HEK293 (cell line): Measurements from ENCODE around the gene SKAP1.
A peak's percentile ranks its signal among the peaks of the same experiment; 100 is the strongest.

ENCODE experiments used
- CTCF ChIA-PET: fragments of 350-600 bp; formaldehyde crosslinking; extraction: SDS; loops from one replicate; lab custom pipeline; 2021; ENCODE audit warnings: antibody characterized with exemption; lab: Yijun Ruan, JAX
- POLR2A ChIA-PET: fragments of 300-600 bp; formaldehyde crosslinking; extraction: SDS; loops from one replicate; lab custom pipeline; 2020; ENCODE audit warnings: antibody characterized with exemption, inconsistent platforms; lab: Yijun Ruan, JAX
- H3K27ac ChIP-seq: fragments of 200-500 bp; sonication (Bioruptor generic); 2 replicates; pipeline ENCODE4 v1.5.1; 2014; ENCODE audit warnings: low read depth, low read length, control low read depth, inconsistent platforms; ENCODE audit errors: extremely low read depth
- H3K36me3 ChIP-seq, 2 experiments: fragments of 200-500 bp in 1 of 2; sonication (Bioruptor generic) in 1 of 2; 1 replicate in 1 of 2; 2 replicates in 1 of 2; pipeline ENCODE4 v1.5.1; 2014 to 2017; ENCODE audit warnings: inconsistent platforms in 2 of 2, low read length in 2 of 2; ENCODE audit not compliant: control insufficient read depth in 2 of 2, insufficient read depth in 1 of 2
- H3K4me1 ChIP-seq: fragments of 200-500 bp; sonication (Bioruptor generic); 2 replicates; pipeline ENCODE4 v1.5.1; 2014; ENCODE audit warnings: mild to moderate bottlenecking, low read length, inconsistent platforms; ENCODE audit not compliant: control insufficient read depth, insufficient read depth
- H3K4me3 ChIP-seq: 2 replicates; pipeline ENCODE4 v1.5.1; 2011; ENCODE audit warnings: low read depth, mild to moderate bottlenecking, control low read depth, low read length, moderate library complexity
- H3K9me3 ChIP-seq: fragments of 200-500 bp; sonication (Bioruptor generic); 2 replicates; pipeline ENCODE4 v1.5.1; 2014; ENCODE audit warnings: low read depth, low read length, inconsistent platforms; ENCODE audit not compliant: control insufficient read depth, insufficient read depth
- KLF8 ChIP-seq: fragments of 450-650 bp; formaldehyde crosslinking; IDR thresholded peaks from 2 replicates; pipeline ENCODE4 v1.5.1; 2016; ENCODE audit warnings: missing biosample characterization, missing genetic modification characterization
- MYNN ChIP-seq: fragments of 450-650 bp; formaldehyde crosslinking; IDR thresholded peaks from 2 replicates; pipeline ENCODE4 v1.5.1; 2016; ENCODE audit warnings: missing biosample characterization, missing genetic modification characterization, borderline replicate concordance
- SP2 ChIP-seq: fragments of 450-650 bp; formaldehyde crosslinking; IDR thresholded peaks from 2 replicates; pipeline ENCODE4 v1.5.1; 2016; ENCODE audit warnings: missing biosample characterization, missing genetic modification characterization
- ZBTB44 ChIP-seq: fragments of 450-650 bp; IDR thresholded peaks from 2 replicates; pipeline ENCODE4 v1.5.1; 2018; ENCODE audit warnings: missing biosample characterization, mild to moderate bottlenecking, missing genetic modification characterization
- ZFP37 ChIP-seq: fragments of 450-650 bp; formaldehyde crosslinking; IDR thresholded peaks from 2 replicates; pipeline ENCODE4 v1.5.1; 2016; ENCODE audit warnings: missing biosample characterization, missing genetic modification characterization
- ZNF114 ChIP-seq: fragments of 450-650 bp; formaldehyde crosslinking; IDR thresholded peaks from 2 replicates; pipeline ENCODE4 v1.5.0; 2017; ENCODE audit warnings: missing biosample characterization, missing genetic modification characterization
- ZNF16 ChIP-seq: fragments of 450-650 bp; formaldehyde crosslinking; IDR thresholded peaks from 2 replicates; pipeline ENCODE4 v1.5.1; 2016; ENCODE audit warnings: low read depth, missing biosample characterization, missing genetic modification characterization
- ZNF202 ChIP-seq: fragments of 450-650 bp; formaldehyde crosslinking; IDR thresholded peaks from 2 replicates; pipeline ENCODE4 v1.5.1; 2016; ENCODE audit warnings: missing biosample characterization, missing genetic modification characterization, borderline replicate concordance
- ZNF302 ChIP-seq: fragments of 450-650 bp; formaldehyde crosslinking; IDR thresholded peaks from 2 replicates; pipeline ENCODE4 v1.5.1; 2016; ENCODE audit warnings: missing biosample characterization, missing genetic modification characterization, low read depth
- ZNF37A ChIP-seq: fragments of 450-650 bp; IDR thresholded peaks from 2 replicates; pipeline ENCODE4 v1.5.1; 2018; ENCODE audit warnings: missing biosample characterization, missing genetic modification characterization
- ZNF561 ChIP-seq: fragments of 450-650 bp; IDR thresholded peaks from 2 replicates; pipeline ENCODE4 v1.5.1; 2018; ENCODE audit warnings: missing biosample characterization, missing genetic modification characterization, borderline replicate concordance
- ZNF639 ChIP-seq: fragments of 450-650 bp; formaldehyde crosslinking; IDR thresholded peaks from 2 replicates; pipeline ENCODE4 v1.5.1; 2016; ENCODE audit warnings: missing biosample characterization, missing genetic modification characterization
- ZNF658 ChIP-seq: fragments of 450-650 bp; formaldehyde crosslinking; IDR thresholded peaks from 2 replicates; pipeline ENCODE4; 2016; ENCODE audit warnings: missing biosample characterization, missing genetic modification characterization
- ZNF660 ChIP-seq: fragments of 450-650 bp; IDR thresholded peaks from 2 replicates; pipeline ENCODE4 v1.5.1; 2018; ENCODE audit warnings: missing biosample characterization, mild to moderate bottlenecking, missing genetic modification characterization
- ZNF785 ChIP-seq: fragments of 450-650 bp; formaldehyde crosslinking; IDR thresholded peaks from 2 replicates; pipeline ENCODE4 v1.5.1; 2016; ENCODE audit warnings: missing biosample characterization, missing genetic modification characterization
- ZXDB ChIP-seq: fragments of 450-650 bp; formaldehyde crosslinking; IDR thresholded peaks from 2 replicates; pipeline ENCODE4 v1.5.1; 2016; ENCODE audit warnings: missing biosample characterization, missing genetic modification characterization
- TF ChIP-seq, protein P1 (sequence below): fragments of 450-650 bp; formaldehyde crosslinking; IDR thresholded peaks from 2 replicates; pipeline ENCODE4 v1.5.0; 2017; ENCODE audit warnings: missing biosample characterization, missing genetic modification characterization, borderline replicate concordance
- TF ChIP-seq, protein P2 (sequence below): fragments of 450-650 bp; formaldehyde crosslinking; IDR thresholded peaks from 2 replicates; pipeline ENCODE4 v1.5.1; 2017; ENCODE audit warnings: missing biosample characterization, missing genetic modification characterization
- TF ChIP-seq, protein P3 (sequence below): fragments of 450-650 bp; formaldehyde crosslinking; IDR thresholded peaks from 2 replicates; pipeline ENCODE4 v1.5.1; 2016; ENCODE audit warnings: missing biosample characterization, missing genetic modification characterization

The SKAP1 gene

DNA sequence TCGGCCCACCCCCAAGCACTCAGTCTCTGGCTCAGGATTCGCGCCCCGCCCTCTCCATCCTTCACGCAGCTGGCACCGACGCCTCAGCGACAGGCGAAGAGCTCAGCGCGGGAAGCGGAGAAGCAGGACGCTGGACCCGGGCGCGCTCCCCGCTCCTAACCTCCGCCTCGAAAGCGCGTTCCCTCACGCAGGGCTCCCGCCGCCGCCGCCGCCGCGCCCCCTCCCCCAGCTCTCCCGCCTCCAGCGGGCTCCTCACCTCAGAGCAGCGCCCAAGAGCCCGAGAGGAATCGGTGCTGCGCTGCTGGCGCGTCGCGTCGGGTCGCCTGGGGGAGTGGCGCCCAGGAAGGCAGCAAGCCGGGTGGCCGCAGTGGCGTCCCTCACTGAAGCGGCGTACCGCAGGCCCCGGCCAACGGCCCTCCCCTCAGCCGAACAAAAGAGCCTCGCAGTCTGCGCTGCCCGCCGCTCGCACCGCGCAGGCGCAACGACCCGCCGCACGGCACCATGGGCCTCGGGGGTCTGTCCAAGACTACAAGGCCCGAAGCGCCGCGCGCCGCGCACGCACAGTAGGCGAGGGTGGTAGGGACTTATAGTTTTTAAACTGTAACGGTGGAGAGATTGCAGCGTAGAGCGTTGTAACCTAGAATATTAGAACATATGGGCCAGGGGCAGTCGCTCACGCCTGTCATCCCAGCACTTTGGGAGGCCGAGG, 328.8 kb downstream of the SKAP1 start, which contains the start of gene CBX1 (continued):
- TF ChIP-seq ZNF37A (tag by site-specific recombination) (no peak), ZBTB44 (tag by site-specific recombination) (peak; percentile 30; the same call in 1 of the 2 replicates), ZNF202 (tag by site-specific recombination) (no peak), KLF8 (no peak; the same call in 1 of the 2 replicates), ZNF785 (tag by site-specific recombination) (no peak), ZNF114 (tag by site-specific recombination) (no peak), ZNF658 (tag by site-specific recombination) (no peak), ZNF16 (tag by site-specific recombination) (no peak), ZNF639 (tag by site-specific recombination) (no peak; the same call in 1 of the 2 replicates), ZXDB (tag by site-specific recombination) (peak; percentile 54; the same call in 1 of the 2 replicates), ZNF660 (tag by site-specific recombination) (no peak; the same call in 1 of the 2 replicates), ZNF561 (peak; percentile 67; the same call in 1 of the 2 replicates), ZFP37 (tag by site-specific recombination) (0 out of 2 replicates have a peak, but pooled peaks have one; percentile 14)
- TF ChIP-seq, protein P1, sequence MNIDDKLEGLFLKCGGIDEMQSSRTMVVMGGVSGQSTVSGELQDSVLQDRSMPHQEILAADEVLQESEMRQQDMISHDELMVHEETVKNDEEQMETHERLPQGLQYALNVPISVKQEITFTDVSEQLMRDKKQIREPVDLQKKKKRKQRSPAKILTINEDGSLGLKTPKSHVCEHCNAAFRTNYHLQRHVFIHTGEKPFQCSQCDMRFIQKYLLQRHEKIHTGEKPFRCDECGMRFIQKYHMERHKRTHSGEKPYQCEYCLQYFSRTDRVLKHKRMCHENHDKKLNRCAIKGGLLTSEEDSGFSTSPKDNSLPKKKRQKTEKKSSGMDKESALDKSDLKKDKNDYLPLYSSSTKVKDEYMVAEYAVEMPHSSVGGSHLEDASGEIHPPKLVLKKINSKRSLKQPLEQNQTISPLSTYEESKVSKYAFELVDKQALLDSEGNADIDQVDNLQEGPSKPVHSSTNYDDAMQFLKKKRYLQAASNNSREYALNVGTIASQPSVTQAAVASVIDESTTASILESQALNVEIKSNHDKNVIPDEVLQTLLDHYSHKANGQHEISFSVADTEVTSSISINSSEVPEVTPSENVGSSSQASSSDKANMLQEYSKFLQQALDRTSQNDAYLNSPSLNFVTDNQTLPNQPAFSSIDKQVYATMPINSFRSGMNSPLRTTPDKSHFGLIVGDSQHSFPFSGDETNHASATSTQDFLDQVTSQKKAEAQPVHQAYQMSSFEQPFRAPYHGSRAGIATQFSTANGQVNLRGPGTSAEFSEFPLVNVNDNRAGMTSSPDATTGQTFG (tag by site-specific recombination) = no peak
- TF ChIP-seq, protein P2, sequence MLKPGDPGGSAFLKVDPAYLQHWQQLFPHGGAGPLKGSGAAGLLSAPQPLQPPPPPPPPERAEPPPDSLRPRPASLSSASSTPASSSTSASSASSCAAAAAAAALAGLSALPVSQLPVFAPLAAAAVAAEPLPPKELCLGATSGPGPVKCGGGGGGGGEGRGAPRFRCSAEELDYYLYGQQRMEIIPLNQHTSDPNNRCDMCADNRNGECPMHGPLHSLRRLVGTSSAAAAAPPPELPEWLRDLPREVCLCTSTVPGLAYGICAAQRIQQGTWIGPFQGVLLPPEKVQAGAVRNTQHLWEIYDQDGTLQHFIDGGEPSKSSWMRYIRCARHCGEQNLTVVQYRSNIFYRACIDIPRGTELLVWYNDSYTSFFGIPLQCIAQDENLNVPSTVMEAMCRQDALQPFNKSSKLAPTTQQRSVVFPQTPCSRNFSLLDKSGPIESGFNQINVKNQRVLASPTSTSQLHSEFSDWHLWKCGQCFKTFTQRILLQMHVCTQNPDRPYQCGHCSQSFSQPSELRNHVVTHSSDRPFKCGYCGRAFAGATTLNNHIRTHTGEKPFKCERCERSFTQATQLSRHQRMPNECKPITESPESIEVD (tag by site-specific recombination) = no peak
- TF ChIP-seq, all 188 proteins: peak for 57

- peak overlapping the region; percentile 85 for H3K4me3 ChIP-seq
- peak overlapping the region; percentile 97 for H3K27ac ChIP-seq
- H3K9me3 ChIP-seq = no peaks in the 10 kb centered on the region
- peaks cover 1 to 7% of the 10 kb centered on the region in 2 experiments for H3K36me3 ChIP-seq
- H3K4me1 ChIP-seq = peaks cover 4% of the 10 kb centered on the region; the same call in 1 of the 2 replicates
- POLR2A ChIA-PET = interaction anchor here (0.5 to 2.2 kb wide), 20 partner anchors 8 to 237 kb away, joined by 3 to 11 read pairs (median 4); partner anchors contain the start of genes CDK5RAP3 and NFE2L1
- CTCF ChIA-PET = interaction anchor here (0.6 to 2.3 kb wide), 6 partner anchors 10 to 1606 kb away, joined by 3 to 10 read pairs (median 6); no protein-coding TSS in a partner anchor
- TF ChIP-seq ZFP37 (tag by site-specific recombination) (peak; percentile 16; the same call in 1 of the 2 replicates), ZNF639 (tag by site-specific recombination) (peak; percentile 44; the same call in 1 of the 2 replicates), MYNN (tag by site-specific recombination) (no peak), ZNF302 (no peak), SP2 (tag by site-specific recombination) (peak; percentile 82; the same call in 1 of the 2 replicates)
- TF ChIP-seq, protein P3, sequence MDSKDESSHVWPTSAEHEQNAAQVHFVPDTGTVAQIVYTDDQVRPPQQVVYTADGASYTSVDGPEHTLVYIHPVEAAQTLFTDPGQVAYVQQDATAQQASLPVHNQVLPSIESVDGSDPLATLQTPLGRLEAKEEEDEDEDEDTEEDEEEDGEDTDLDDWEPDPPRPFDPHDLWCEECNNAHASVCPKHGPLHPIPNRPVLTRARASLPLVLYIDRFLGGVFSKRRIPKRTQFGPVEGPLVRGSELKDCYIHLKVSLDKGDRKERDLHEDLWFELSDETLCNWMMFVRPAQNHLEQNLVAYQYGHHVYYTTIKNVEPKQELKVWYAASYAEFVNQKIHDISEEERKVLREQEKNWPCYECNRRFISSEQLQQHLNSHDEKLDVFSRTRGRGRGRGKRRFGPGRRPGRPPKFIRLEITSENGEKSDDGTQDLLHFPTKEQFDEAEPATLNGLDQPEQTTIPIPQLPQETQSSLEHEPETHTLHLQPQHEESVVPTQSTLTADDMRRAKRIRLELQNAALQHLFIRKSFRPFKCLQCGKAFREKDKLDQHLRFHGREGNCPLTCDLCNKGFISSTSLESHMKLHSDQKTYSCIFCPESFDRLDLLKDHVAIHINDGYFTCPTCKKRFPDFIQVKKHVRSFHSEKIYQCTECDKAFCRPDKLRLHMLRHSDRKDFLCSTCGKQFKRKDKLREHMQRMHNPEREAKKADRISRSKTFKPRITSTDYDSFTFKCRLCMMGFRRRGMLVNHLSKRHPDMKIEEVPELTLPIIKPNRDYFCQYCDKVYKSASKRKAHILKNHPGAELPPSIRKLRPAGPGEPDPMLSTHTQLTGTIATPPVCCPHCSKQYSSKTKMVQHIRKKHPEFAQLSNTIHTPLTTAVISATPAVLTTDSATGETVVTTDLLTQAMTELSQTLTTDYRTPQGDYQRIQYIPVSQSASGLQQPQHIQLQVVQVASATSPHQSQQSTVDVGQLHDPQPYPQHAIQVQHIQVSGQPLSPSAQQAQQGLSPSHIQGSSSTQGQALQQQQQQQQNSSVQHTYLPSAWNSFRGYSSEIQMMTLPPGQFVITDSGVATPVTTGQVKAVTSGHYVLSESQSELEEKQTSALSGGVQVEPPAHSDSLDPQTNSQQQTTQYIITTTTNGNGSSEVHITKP (tag by site-specific recombination) = peak; percentile 10; the same call in 1 of the 2 replicates
These were observed 329.4 kb downstream of the SKAP1 start for GRCh38 chr17:48100591-48101011.
